H1 (cell line): ENCODE results near the gene DENND2C. TPM values are rescaled to one million over a fixed set of nuclear protein-coding genes. Genes with fewer than 3 reads are reported as not detected.
A peak's percentile ranks its signal among the peaks of the same experiment; 100 is the strongest.

Source experiments
- CTCF ChIA-PET: fragments of 300-600 bp; sonication (Branson Sonifier 250); formaldehyde crosslinking; loops from one replicate; lab custom pipeline; 2021; ENCODE audit not compliant: partially characterized antibody; lab: Charles Lee
- POLR2A ChIA-PET: fragments of 300-600 bp; sonication (Branson Sonifier 250); formaldehyde crosslinking; loops from one replicate; lab custom pipeline; 2021; ENCODE audit warnings: inconsistent platforms; ENCODE audit not compliant: partially characterized antibody; lab: Charles Lee
- DNase-seq, 2 experiments: peaks; one replicate each; pipeline versions ENCODE4 v3.0.0 to v3.0.0-alpha.2; 2010 to 2022; ENCODE audit warnings: low spot score in 2 of 2, low read depth in 1 of 2, mixed read lengths in 1 of 2
- FAIRE-seq: peaks from 2 replicates; lab custom pipeline; 2011; peaks lifted over from hg19 to GRCh38; lab: Jason Lieb, UNC
- H2AFZ ChIP-seq: 2 replicates; pipeline ENCODE4 v1.8.1; 2012; ENCODE audit warnings: low read length, inconsistent platforms
- H2AK5ac ChIP-seq: 2 replicates; pipeline ENCODE4 v1.6.1; 2013; ENCODE audit warnings: low read depth, low read length
- H2BK120ac ChIP-seq: replicated peaks from 2 replicates; pipeline ENCODE3; 2013; ENCODE audit warnings: low read depth, low read length, inconsistent platforms
- H2BK12ac ChIP-seq: 2 replicates; pipeline ENCODE4 v1.6.1; 2013; ENCODE audit warnings: low read depth, low read length
- H2BK15ac ChIP-seq: 2 replicates; pipeline ENCODE4 v1.6.1; 2013; ENCODE audit warnings: low read length
- H2BK20ac ChIP-seq: 2 replicates; pipeline ENCODE4 v1.6.1; 2013; ENCODE audit warnings: low read length
- H2BK5ac ChIP-seq: 2 replicates; pipeline ENCODE4 v1.6.1; 2013; ENCODE audit warnings: low read depth, low read length
- H3K14ac ChIP-seq: 2 replicates; pipeline ENCODE4 v1.6.1; 2013; ENCODE audit warnings: inconsistent platforms; ENCODE audit not compliant: insufficient read length
- H3K18ac ChIP-seq: 2 replicates; pipeline ENCODE4 v1.6.1; 2013; ENCODE audit warnings: low read length; ENCODE audit errors: extremely low read depth
- H3K23ac ChIP-seq: 2 replicates; pipeline ENCODE4 v1.6.1; 2013; ENCODE audit warnings: inconsistent platforms; ENCODE audit not compliant: insufficient read length
- H3K23me2 ChIP-seq: 2 replicates; pipeline ENCODE4 v1.6.1; 2013; ENCODE audit warnings: low read depth, low read length
- H3K27ac ChIP-seq: 2 replicates; pipeline ENCODE4 v1.6.1; 2011; ENCODE audit warnings: low read depth, low read length, inconsistent platforms
- H3K27me3 ChIP-seq, 4 experiments: replicated peaks in 1 of 4; 1 replicate in 1 of 4; 2 replicates in 3 of 4; pipeline versions ENCODE4 v1.6.1 to v1.8.1; 2011 to 2013; ENCODE audit warnings: low read length in 3 of 4, mild to moderate bottlenecking in 3 of 4, inconsistent platforms in 2 of 4, mixed read lengths in 2 of 4, moderate library complexity in 1 of 4; ENCODE audit not compliant: control insufficient read depth in 3 of 4, insufficient read depth in 3 of 4; ENCODE audit errors: extremely low read depth in 1 of 4
- H3K36me3 ChIP-seq, 4 experiments: 2 replicates each; pipeline versions ENCODE4 v1.6.1 to v1.8.1; 2011 to 2013; ENCODE audit warnings: mild to moderate bottlenecking in 4 of 4, low read length in 3 of 4, moderate library complexity in 2 of 4, control low read depth in 1 of 4, inconsistent platforms in 1 of 4; ENCODE audit not compliant: insufficient read depth in 4 of 4, control insufficient read depth in 2 of 4
- H3K4ac ChIP-seq: replicated peaks from 2 replicates; pipeline ENCODE3; 2013; ENCODE audit warnings: low read length, low read depth, mixed read lengths, inconsistent platforms; ENCODE audit not compliant: insufficient read length
- H3K4me1 ChIP-seq, 4 experiments: replicated peaks in 1 of 4; 1 replicate in 1 of 4; 2 replicates in 3 of 4; pipeline versions ENCODE4 v1.6.1 to v1.8.1; 2011 to 2013; ENCODE audit warnings: low read length in 3 of 4, inconsistent platforms in 2 of 4, mixed read lengths in 1 of 4; ENCODE audit not compliant: insufficient read depth in 4 of 4, control insufficient read depth in 3 of 4
- H3K4me2 ChIP-seq, 2 experiments: 2 replicates each; pipeline versions ENCODE4 v1.6.1 to v1.8.1; 2011 to 2013; ENCODE audit warnings: low read depth in 2 of 2, low read length in 2 of 2, control low read depth in 1 of 2, inconsistent platforms in 1 of 2, mild to moderate bottlenecking in 1 of 2; ENCODE audit not compliant: insufficient read depth in 1 of 2
- H3K4me3 ChIP-seq, 4 experiments: fragments of 200-600, 300-600 bp in 1 of 4; sonication (generic), shearing (Covaris generic), sonication (Bioruptor Twin) in 1 of 4; 2 replicates each; pipeline versions ENCODE4 v1.5.1 to v1.8.1; 2011 to 2016; ENCODE audit warnings: low read length in 4 of 4, low read depth in 3 of 4, control low read depth in 2 of 4, inconsistent platforms in 2 of 4, mild to moderate bottlenecking in 2 of 4, mixed read lengths in 1 of 4, moderate library complexity in 1 of 4; ENCODE audit not compliant: insufficient read depth in 2 of 4; ENCODE audit errors: extremely low read depth in 1 of 4
- H3K56ac ChIP-seq: replicated peaks from 2 replicates; pipeline ENCODE3; 2013; ENCODE audit warnings: low read depth, mild to moderate bottlenecking, mixed read lengths, low read length, inconsistent platforms; ENCODE audit not compliant: insufficient read length
- H3K79me1 ChIP-seq: 2 replicates; pipeline ENCODE4 v1.6.1; 2013; ENCODE audit warnings: low read depth, low read length, control low read depth
- H3K79me2 ChIP-seq, 2 experiments: 2 replicates each; pipeline versions ENCODE4 v1.6.1 to v1.8.1; 2012 to 2013; ENCODE audit warnings: low read length in 2 of 2, mild to moderate bottlenecking in 2 of 2, inconsistent platforms in 1 of 2; ENCODE audit not compliant: insufficient read depth in 2 of 2, control insufficient read depth in 1 of 2
- H3K9ac ChIP-seq, 4 experiments: replicated peaks in 1 of 4; 1 replicate in 1 of 4; 2 replicates in 3 of 4; pipeline versions ENCODE4 v1.6.1 to v1.8.1; 2011 to 2013; ENCODE audit warnings: low read depth in 3 of 4, low read length in 3 of 4, control low read depth in 2 of 4, mild to moderate bottlenecking in 2 of 4, moderate library complexity in 2 of 4, inconsistent platforms in 1 of 4; ENCODE audit errors: extremely low read depth in 1 of 4
- H3K9me3 ChIP-seq, 2 experiments: 2 replicates each; pipeline versions ENCODE4 v1.6.1 to v1.8.1; 2012 to 2013; ENCODE audit warnings: mild to moderate bottlenecking in 2 of 2, moderate library complexity in 2 of 2, control low read depth in 1 of 2, inconsistent platforms in 1 of 2, low read depth in 1 of 2, low read length in 1 of 2, mixed read lengths in 1 of 2; ENCODE audit not compliant: insufficient read depth in 2 of 2
- H4K20me1 ChIP-seq, 2 experiments: replicated peaks in 1 of 2; 2 replicates each; pipeline versions ENCODE3 to v1.8.1; 2011 to 2013; ENCODE audit warnings: inconsistent platforms in 2 of 2, low read length in 2 of 2, mild to moderate bottlenecking in 1 of 2; ENCODE audit not compliant: insufficient read depth in 2 of 2, control insufficient read depth in 1 of 2
- H4K5ac ChIP-seq: 2 replicates; pipeline ENCODE4 v1.6.1; 2013; ENCODE audit warnings: low read length, low read depth, mixed read lengths, inconsistent platforms; ENCODE audit not compliant: insufficient read length
- H4K8ac ChIP-seq: 2 replicates; pipeline ENCODE4 v1.8.0; 2013; ENCODE audit warnings: mild to moderate bottlenecking, moderate library complexity, low read length, inconsistent platforms; ENCODE audit not compliant: insufficient read depth; ENCODE audit errors: extremely low read depth
- H4K91ac ChIP-seq: replicated peaks from 2 replicates; pipeline ENCODE3; 2013; ENCODE audit warnings: low read length, mixed read lengths, inconsistent platforms; ENCODE audit not compliant: insufficient read length
- BACH1 ChIP-seq: IDR thresholded peaks from 2 replicates; pipeline ENCODE4 v1.6.1; 2012; ENCODE audit warnings: low read length, improper control_type of control experiment
- CHD2 ChIP-seq: IDR thresholded peaks from 2 replicates; pipeline ENCODE4 v1.6.1; 2012; ENCODE audit warnings: low read length, improper control_type of control experiment
- GTF2F1 ChIP-seq: IDR thresholded peaks from 2 replicates; pipeline ENCODE4 v1.6.1; 2012; ENCODE audit warnings: low read depth, low read length, improper control_type of control experiment, borderline replicate concordance
- KDM5A ChIP-seq: fragments of 200-600 bp; IDR thresholded peaks from 2 replicates; pipeline ENCODE4 v1.7.1; 2012; ENCODE audit warnings: mild to moderate bottlenecking, low read length, inconsistent platforms, mixed read lengths
- RAD21 ChIP-seq, 2 experiments: IDR thresholded peaks in 1 of 2; conservative IDR thresholded peaks in 1 of 2; 2 replicates each; pipeline ENCODE4 v1.6.1; 2011; ENCODE audit warnings: low read depth in 2 of 2, low read length in 2 of 2, improper control_type of control experiment in 1 of 2, inconsistent platforms in 1 of 2, mild to moderate bottlenecking in 1 of 2, moderate library complexity in 1 of 2
- RXRA ChIP-seq: IDR thresholded peaks from 2 replicates; pipeline ENCODE4 v1.6.1; 2011; ENCODE audit warnings: low read depth, mild to moderate bottlenecking, low read length, moderate library complexity; ENCODE audit not compliant: insufficient read depth
- TBP ChIP-seq: IDR thresholded peaks from 2 replicates; pipeline ENCODE4 v1.6.1; 2011; ENCODE audit warnings: low read depth, low read length, improper control_type of control experiment
- TEAD4 ChIP-seq: IDR thresholded peaks from 2 replicates; pipeline ENCODE4 v1.6.1; 2012; ENCODE audit warnings: low read depth, low read length, inconsistent platforms, mixed read lengths
- WGBS, 2 experiments: shearing (Covaris generic) in 1 of 2; methylation state at CpG; one replicate each; pipeline versions ENCODE4 v1.1.6 to v1.1.7; 2013 to 2015; ENCODE audit warnings: low lambda C conversion rate in 2 of 2, mixed read lengths in 2 of 2, inconsistent platforms in 1 of 2, low coverage in 1 of 2, missing lambda C conversion rate in 1 of 2; ENCODE audit not compliant: insufficient replicate concordance in 2 of 2, insufficient coverage in 1 of 2, insufficient read length in 1 of 2; ENCODE audit errors: extremely low coverage in 1 of 2, missing lambda C conversion rate in 1 of 2; 5-methylcytosine and 5-hydroxymethylcytosine counted together
- polyA plus RNA-seq, 7 experiments: library from polyadenylated mRNA; depleted of rRNA in 3 of 7; stranded (reverse) in 5 of 7; unstranded in 2 of 7; fragments of >200 nt in 5 of 7; fragments of 200-250 nt in 2 of 7; gene quantifications; 1 replicate in 5 of 7; 2 replicates in 1 of 7; 4 replicates in 1 of 7; pipeline versions ENCODE4 v1.2.1 to v1.2.3, GENCODE V29; 2011 to 2013; ENCODE audit warnings: missing spikeins in 2 of 7, mixed read lengths in 2 of 7
- total RNA-seq: library from RNA; stranded (reverse); fragmentation: NEBNext Ultra II Directional; extraction: Animal tissue kit (Norgen Biotek cat#: 25700); gene quantifications from 2 replicates; pipeline ENCODE4 v1.2.1, GENCODE V29; 2021

Gene DENND2C
- total and polyA plus RNA-seq, 2 of the 8 experiments (the other 6 are each of a cell fraction or from before 2014, with no cell fraction given), result 1.8 to 5.5 TPM

DNA sequence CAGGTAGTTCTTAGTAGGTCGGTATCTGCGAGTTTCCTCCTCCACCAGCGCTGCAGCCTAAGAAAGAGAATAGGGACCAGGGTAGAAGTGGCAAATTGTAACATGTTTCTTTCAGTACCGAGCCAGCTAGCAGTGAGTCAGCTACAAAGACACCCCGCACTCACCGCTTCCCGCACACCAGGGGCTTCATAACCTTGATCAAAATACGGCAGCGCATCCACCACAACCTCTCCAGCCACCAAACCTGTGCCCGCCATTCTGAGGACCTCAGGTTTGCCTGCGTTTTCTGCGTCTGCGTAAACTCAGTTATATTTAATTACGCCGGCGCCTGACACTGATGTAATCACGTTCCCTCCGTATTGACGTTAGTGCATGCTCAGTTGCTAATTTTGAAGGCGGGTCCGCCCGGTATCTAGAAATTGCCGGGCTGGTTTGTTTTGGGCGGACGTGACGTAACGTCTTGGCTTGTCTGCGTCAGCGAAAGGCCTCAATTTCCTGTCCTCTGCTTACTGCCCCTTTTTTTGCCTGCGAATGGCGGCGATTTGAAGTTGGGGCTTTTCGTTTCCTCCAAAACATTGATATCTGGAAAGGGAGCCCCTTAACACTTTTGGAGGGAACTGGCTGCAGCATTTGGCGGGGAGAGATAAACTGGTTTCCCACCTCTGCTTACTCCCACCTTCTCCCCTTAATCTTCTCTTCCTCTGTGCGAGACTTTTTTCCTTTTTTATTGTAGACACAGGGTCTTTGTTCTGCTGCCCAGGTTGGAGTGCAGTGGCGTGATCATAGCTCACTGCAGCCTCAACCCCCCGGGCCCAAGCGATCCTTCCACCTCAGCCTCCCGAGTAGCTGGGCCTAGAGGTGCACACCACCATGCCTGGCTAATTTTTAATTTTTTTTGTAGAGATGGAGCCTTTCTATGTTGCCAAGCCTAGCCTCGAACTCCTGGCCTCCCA, 88.2 kb downstream of the DENND2C start, which contains the start of gene BCAS2:
BCAS2 (minus strand) TSS at position 281 of the 953 bp plus-strand sequence; CDS start at position 257, 24 bp downstream.
- Histone ChIP-seq H2BK20ac (no peak within 1 kb of the TSS), H2BK15ac (no peak within 1 kb of the TSS), H2BK5ac (peak within 1 kb of the TSS; percentile 88), H3K4me3 (peak within 1 kb of the TSS; percentile 82 to 94 (median 90)), H3K79me1 (no peaks in the 10 kb centered on the region), H4K91ac (peak within 1 kb of the TSS; percentile 97), H2BK12ac (peak within 1 kb of the TSS; percentile 68; the same call in 1 of the 2 replicates), H2AK5ac (peak within 1 kb of the TSS; percentile 82; the same call in 1 of the 2 replicates), H3K23me2 (no peaks in the 10 kb centered on the region), H4K8ac (peak within 1 kb of the TSS; percentile 98), H3K36me3 (peaks cover 3 to 22% (median 9%) of the 10 kb centered on the region in 4 experiments), H2BK120ac (no peak within 1 kb of the TSS), H3K27me3 (peaks cover 0 to 3% (median 0%) of the 10 kb centered on the region in 4 experiments; a peak in 1 of 7 replicates), H3K4me1 (peaks cover 0 to 2% (median 0%) of the 10 kb centered on the region in 4 experiments; a peak in 3 of 7 replicates), H3K4ac (peak within 1 kb of the TSS; percentile 69), H3K56ac (no peak within 1 kb of the TSS), H3K79me2 (peaks cover 0 to 31% of the 10 kb centered on the region in 2 experiments; a peak in 2 of 4 replicates), H3K18ac (0 out of 2 replicates have a peak within 1 kb of the TSS, but pooled peaks have one; percentile 79), H4K20me1 (peaks cover 0 to 1% of the 10 kb centered on the region in 2 experiments), H2AFZ (peak within 1 kb of the TSS; percentile 66), H3K4me2 (peak within 1 kb of the TSS; percentile 70 to 73), H4K5ac (peak within 1 kb of the TSS; percentile 15), H3K23ac (no peak within 1 kb of the TSS), H3K27ac (peak within 1 kb of the TSS; percentile 90), H3K14ac (no peak within 1 kb of the TSS), H3K9ac (peak within 1 kb of the TSS; percentile 88 to 96 (median 89)), H3K9me3 (no peaks in the 10 kb centered on the region)
- ChIA-PET POLR2A (interaction anchor here (0.7 to 1.5 kb wide), 7 partner anchors 14 to 170 kb away, joined by 3 to 5 read pairs (median 3); partner anchors contain the start of genes DENND2C and TRIM33), CTCF (interaction anchor here (0.5 to 0.7 kb wide), 5 partner anchors 13 to 1883 kb away, joined by 3 to 4 read pairs (median 3); no protein-coding TSS in a partner anchor)
- DNase-seq, result peak; percentile 87 to 88
- WGBS, 2 experiments, result 12% methylated on average over 40 of the region's 40 CpGs; no CpG with 5 or more reads in 1 of the 2 experiments
- FAIRE-seq, result peak; percentile 87
- TF ChIP-seq KDM5A (peak; percentile 68), BACH1 (no peak), TBP (peak; percentile 90), TEAD4 (no peak), CHD2 (no peak), GTF2F1 (no peak), RAD21 (IDR thresholded peaks at IDR 0.05 in 1 of 2, conservative IDR thresholded peaks at IDR 0.05 in 1 of 2; ENCODE audit: low read depth in 2 of 2, low read length in 2 of 2) (no peak; a peak in 1 of 4 replicates), RXRA (no peak)
